NCI-H187 treated with DMSO at 0.1 percent for 48 hours (cell line): ENCODE results near the gene HIC1.

Source experiments
- DNase-seq: peaks from one replicate; lab custom pipeline; 2025; lab: John Stamatoyannopoulos, UW

Gene HIC1

GRCh38 chr17:2060385-2060658 lies 5.4 kb downstream of the HIC1 start:
- DNase-seq: no peak

GRCh38 chr17:2060681-2061440 lies 6.0 kb downstream of the HIC1 start:
- no peak for DNase-seq

DNA sequence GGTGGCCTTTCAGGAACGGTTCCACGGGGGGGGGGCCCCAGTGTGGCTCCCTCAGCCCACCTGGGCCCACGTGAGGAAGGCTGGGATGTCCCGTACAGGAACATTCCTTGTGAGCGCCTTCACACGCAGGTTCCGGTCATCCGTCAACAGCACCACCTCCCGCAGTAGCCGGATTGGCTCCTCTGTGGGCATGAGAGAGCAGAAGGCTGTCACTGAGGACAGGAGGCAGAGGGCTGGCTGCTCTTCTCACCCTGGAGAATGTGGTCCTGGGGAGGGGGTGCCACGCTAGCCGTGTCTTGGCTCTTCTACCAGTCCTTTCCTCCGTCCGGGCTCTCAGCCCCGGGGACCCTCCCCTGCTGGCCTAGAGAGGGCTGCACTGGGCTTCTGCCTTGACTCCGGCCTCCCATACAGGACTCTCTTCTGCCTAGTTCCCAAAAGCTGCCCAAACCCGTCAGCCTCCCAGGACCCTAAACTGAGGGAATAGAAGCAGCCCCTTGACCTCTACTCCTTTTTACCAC lies 6.6 kb downstream of the HIC1 start:
- no peak for DNase-seq

- DNase-seq: no peak
Measured at GRCh38 chr17:2062571-2063183, 7.8 kb downstream of the HIC1 start.

DNA sequence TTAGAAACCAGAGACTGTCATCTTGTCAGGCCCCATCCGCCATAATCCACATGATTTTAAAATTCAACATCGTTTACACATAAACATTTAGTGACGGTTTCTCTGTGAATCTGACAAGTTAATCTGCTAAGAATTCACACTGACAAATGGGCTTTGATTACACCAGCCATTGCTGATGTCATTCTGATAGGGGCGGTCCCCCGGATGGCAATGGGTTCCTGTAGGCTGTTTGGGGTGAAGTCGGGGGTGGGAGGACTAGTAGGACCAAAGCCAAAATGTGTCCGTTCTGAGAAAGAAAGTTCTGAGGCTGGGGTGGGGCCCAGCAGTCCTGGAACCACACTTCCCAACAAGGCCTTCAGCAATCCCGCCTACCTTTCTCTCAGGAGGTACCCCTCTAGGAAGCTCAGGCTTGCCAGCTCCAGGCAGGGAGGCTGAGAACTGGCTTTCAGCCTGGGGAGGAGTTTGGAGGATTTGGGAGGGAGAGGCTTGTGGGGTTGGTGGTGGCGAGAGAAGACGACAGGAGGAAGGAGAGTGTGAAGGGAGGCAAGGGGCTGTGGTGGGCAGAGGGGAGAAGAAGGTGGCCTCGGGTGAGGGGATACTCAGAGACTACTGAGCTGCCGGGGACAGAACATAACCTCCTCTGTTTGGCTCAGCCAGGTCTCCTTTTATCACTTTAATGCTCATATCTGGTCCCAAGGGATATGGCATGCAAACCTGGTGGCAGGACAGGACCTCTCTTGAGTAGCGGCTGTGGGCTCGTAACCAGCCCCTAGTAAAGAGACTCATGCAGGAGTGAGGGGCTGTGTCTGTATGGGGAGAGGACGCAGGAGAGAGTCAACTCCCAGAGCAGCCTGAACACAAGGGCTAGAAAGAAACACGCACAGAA lies 8.6 kb downstream of the HIC1 start:
- DNase-seq: no peak

DNA sequence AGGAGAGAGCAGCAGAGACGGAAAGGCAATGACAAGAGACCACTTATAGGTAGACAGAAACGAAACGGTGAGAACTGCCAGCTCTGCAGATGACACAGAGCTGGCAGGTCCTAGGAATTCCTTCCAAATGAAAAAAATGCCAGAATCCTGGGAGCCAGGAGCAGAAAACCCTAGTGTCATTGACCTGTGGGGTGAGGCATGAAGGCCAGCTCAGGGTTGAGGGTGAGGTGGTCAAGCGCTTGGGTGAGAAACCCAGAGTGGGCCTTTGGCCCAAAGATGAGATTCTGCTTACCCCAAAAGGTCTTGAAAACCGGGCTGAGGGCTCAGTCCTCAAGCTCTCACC lies 9.2 kb downstream of the HIC1 start:
- no peak for DNase-seq

- DNase-seq: no peak
Measured at GRCh38 chr17:2064520-2064971, 9.6 kb downstream of the HIC1 start.

GRCh38 chr17:2064980-2065785 lies 10.3 kb downstream of the HIC1 start:
- DNase-seq: no peak

GRCh38 chr17:2065949-2066400 lies 11.1 kb downstream of the HIC1 start:
- no peak for DNase-seq

GRCh38 chr17:2067048-2067561 lies 12.2 kb downstream of the HIC1 start:
- no peak for DNase-seq

GRCh38 chr17:2067608-2068024 lies 12.7 kb downstream of the HIC1 start:
- DNase-seq: no peak

- DNase-seq: no peak
Measured at GRCh38 chr17:2068031-2068518, 13.2 kb downstream of the HIC1 start.

GRCh38 chr17:2068519-2069051 lies 13.7 kb downstream of the HIC1 start:
- no peak for DNase-seq

DNA sequence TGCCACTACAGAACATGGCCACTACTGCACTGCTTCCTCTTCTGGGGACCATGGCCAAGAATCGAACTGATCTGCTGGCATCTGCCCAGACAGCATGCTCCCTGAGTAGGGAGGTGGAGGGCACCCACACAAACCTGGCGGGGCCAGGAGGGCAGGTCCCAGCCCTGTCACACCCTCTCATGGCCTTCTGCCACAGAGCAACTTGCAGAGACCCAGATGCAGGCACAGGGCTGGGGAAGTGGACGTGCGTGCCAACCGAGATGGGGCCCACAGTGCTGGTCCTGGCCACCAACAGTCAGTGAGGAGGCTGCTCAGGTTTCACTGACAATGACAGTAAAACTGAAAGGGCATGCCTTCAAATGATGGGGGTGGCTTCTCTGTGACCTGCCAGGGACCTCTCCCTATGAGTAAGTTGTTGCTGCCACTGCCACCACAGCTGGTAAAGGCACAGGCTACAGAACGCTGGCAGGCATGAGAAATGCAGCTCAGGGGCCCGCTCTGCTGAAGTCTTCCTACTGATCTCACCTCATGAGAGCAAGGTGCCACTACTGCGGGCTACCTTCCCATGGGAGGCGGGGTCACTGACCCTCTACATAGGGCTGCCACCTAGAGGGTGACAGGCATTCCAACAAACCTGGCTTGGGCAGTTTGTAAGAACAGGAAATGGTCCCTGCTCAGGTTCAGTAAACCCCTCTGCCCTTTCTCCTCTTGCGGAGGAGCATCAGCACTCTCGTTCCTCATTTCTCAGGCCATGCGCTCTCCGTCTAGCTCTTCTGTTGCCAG lies 15.5 kb downstream of the HIC1 start:
- DNase-seq: no peak

DNA sequence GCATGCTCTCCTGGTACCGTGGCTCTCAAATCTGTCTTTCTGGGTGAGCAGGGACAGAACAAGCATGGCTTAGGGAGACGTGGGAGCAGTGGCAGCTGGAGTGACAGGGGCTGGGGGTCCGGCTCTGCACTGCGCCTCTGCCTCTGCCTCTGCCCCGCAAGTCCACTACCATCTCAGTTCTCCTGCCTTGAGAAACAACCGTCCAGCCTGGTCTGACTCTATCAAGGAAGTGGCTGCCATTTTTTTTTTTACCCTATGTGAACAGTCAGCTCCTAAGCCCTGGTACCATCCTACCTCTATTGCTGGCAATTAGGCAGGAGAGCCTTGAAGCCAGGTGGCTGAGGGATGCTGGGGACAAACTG lies 16.1 kb downstream of the HIC1 start:
- no peak for DNase-seq

DNA sequence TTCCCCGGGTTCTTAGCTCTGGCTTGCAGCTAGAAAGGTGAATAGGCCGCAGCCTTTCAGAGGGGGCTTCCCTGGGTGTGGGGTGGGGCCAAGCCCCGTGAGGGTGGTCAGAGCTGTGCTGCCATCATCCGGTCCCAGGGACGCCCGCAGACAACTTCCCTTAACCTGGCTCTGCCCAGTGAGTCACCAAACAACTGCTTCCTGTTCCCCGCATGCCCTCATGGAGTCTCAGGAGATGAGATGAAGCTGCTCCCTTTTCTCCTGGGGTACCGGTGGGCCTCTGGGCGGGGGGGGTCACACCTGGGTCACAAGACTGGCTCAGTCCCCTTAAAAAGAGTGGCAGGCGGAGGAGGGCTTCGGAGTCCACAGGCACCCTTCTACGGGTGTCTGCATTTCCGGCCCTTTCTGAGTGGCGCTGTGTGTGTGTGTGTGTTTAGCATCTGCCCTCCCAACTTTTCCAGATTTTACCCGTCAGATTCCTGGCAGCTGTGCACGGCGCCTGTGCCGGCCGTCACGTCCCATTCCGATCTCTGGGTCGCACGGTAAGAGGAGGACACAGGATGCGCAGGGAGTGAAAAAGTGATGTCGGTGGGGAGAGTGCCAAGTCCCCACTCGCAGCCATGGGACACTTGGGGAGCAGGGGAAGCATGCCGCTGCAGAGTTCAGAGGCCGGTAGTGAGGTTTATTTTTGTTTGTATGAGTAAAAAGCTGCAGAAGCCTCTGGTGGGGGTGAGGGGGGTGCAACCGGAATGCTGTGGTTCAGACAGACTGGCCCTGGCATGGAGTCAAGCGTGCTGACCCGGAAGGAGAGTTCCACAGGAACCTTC lies 16.8 kb downstream of the HIC1 start:
- DNase-seq: no peak

DNA sequence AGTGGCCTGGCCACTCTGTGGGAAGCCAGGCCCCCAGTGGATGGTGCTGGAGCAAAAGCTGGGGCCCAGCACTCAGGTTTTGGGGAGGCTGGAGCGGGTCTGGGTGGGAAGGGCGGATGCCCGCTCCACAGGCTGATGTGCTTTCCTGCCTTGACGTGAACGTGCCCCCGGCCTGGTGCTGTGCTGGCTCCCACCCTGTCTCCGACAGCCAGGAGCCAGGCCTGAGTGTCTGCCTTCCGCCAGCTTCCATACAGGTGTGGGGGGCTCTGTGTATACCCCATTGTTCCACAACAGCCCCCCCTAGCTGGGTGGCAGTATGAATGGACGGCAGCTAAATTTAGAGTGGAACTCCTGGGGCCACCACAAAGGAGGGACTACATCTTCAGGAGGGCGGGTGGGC lies 20.0 kb downstream of the HIC1 start:
- DNase-seq: no peak

GRCh38 chr17:2075336-2076086 lies 20.6 kb downstream of the HIC1 start:
- no peak for DNase-seq
